GM12878 (cell line): ENCODE data around the gene ATP1B1. TPM values are rescaled to one million over a fixed set of nuclear protein-coding genes. Genes with fewer than 3 reads are reported as not detected.

Experiments
- ATAC-seq: fragments of 200-7000 bp; cut with Tn5 transposase; 3 replicates; pipeline ENCODE4 v1.9.1; 2020; ENCODE audit warnings: mild to moderate bottlenecking, moderate library complexity
- BruUV-seq: library from RNA; stranded (reverse); fragments of 400-500 nt; replicated peaks from 2 replicates; lab custom pipeline; 2021; lab: Mats Ljungman, UMichigan
- CTCF ChIA-PET: fragments of 300-600 bp; sonication (Branson Sonifier 250); formaldehyde crosslinking; extraction: SDS; loops from one replicate; lab custom pipeline; 2021; ENCODE audit warnings: inconsistent platforms; lab: Yijun Ruan, JAX
- POLR2A ChIA-PET: fragments of 350-600 bp; formaldehyde crosslinking; extraction: SDS; loops from one replicate; lab custom pipeline; 2021; ENCODE audit warnings: inconsistent platforms; lab: Charles Lee
- RAD21 ChIA-PET: fragments of 300-600 bp; sonication (Branson Sonifier 250); formaldehyde crosslinking; loops from one replicate; lab custom pipeline; 2023; ENCODE audit warnings: antibody characterized with exemption; ENCODE audit not compliant: unreplicated experiment; lab: Charles Lee
- SMC1A ChIA-PET: fragments of 300-600 bp; sonication (Branson Sonifier 250); formaldehyde crosslinking; loops from one replicate; lab custom pipeline; 2023; ENCODE audit not compliant: unreplicated experiment, uncharacterized antibody; lab: Charles Lee
- DNase-seq: peaks from one replicate; pipeline ENCODE4 v3.0.0-alpha.2; 2011; ENCODE audit warnings: low read depth, low spot score
- FAIRE-seq: peaks from 3 replicates; lab custom pipeline; 2011; peaks lifted over from hg19 to GRCh38; lab: Jason Lieb, UNC
- H2AFZ ChIP-seq: 2 replicates; pipeline ENCODE4 v1.6.0; 2011; ENCODE audit warnings: low read depth, low read length, control low read depth; ENCODE audit not compliant: control insufficient read depth
- H3K27ac ChIP-seq: 2 replicates; pipeline ENCODE4 v1.5.1; 2011; ENCODE audit warnings: control low read depth; ENCODE audit not compliant: control insufficient read depth, insufficient read depth
- H3K27me3 ChIP-seq, 2 experiments: replicated peaks in 1 of 2; 2 replicates each; pipeline versions ENCODE4 v1.6.0 to v1.6.1; 2011; ENCODE audit warnings: low read length in 1 of 2; ENCODE audit not compliant: control insufficient read depth in 2 of 2, insufficient read depth in 2 of 2
- H3K36me3 ChIP-seq, 2 experiments: 2 replicates each; pipeline ENCODE4 v1.5.1; 2011; ENCODE audit warnings: low read length in 1 of 2; ENCODE audit not compliant: control insufficient read depth in 2 of 2, insufficient read depth in 2 of 2
- H3K4me1 ChIP-seq: 2 replicates; pipeline ENCODE4 v1.6.1; 2011; ENCODE audit warnings: mild to moderate bottlenecking, low read length, moderate library complexity, mixed read lengths; ENCODE audit not compliant: control insufficient read depth, insufficient read depth
- H3K4me2 ChIP-seq: 2 replicates; pipeline ENCODE4 v1.6.0; 2011; ENCODE audit warnings: control low read depth; ENCODE audit not compliant: control insufficient read depth, insufficient read depth
- H3K4me3 ChIP-seq: fragments of 200-600 bp; sonication (generic); 2 replicates; pipeline ENCODE4 v1.5.1; 2016
- H3K79me2 ChIP-seq: 2 replicates; pipeline ENCODE4 v1.6.0; 2011; ENCODE audit warnings: low read length; ENCODE audit not compliant: control insufficient read depth, insufficient read depth
- H3K9ac ChIP-seq: 2 replicates; pipeline ENCODE4 v1.8.0; 2011; ENCODE audit warnings: low read length, control low read depth, mixed read lengths; ENCODE audit not compliant: control insufficient read depth, insufficient read depth
- H3K9me3 ChIP-seq: replicated peaks from 3 replicates; pipeline ENCODE4 v1.5.1; 2011; ENCODE audit warnings: mild to moderate bottlenecking, low read length; ENCODE audit not compliant: control insufficient read depth, insufficient read depth
- H4K20me1 ChIP-seq: 2 replicates; pipeline ENCODE4 v1.6.0; 2011; ENCODE audit not compliant: control insufficient read depth, insufficient read depth
- CREB1 ChIP-seq: IDR thresholded peaks from 2 replicates; pipeline ENCODE4 v1.6.1; 2012; ENCODE audit warnings: low read depth, mild to moderate bottlenecking, inconsistent platforms
- EED ChIP-seq: sonication (generic); IDR thresholded peaks from 2 replicates; pipeline ENCODE4 v1.6.1; 2016; ENCODE audit warnings: antibody characterized with exemption, low read depth
- HSF1 ChIP-seq: fragments of 150-350 bp; IDR thresholded peaks from 2 replicates; pipeline ENCODE4 v1.6.1; 2014; ENCODE audit warnings: mild to moderate bottlenecking, low read depth, low read length
- MXI1 ChIP-seq: fragments of 150-350 bp; IDR thresholded peaks from 2 replicates; pipeline ENCODE4 v1.6.1; 2011; ENCODE audit warnings: low read depth, mild to moderate bottlenecking, inconsistent platforms, low read length, improper control_type of control experiment
- NFYB ChIP-seq: IDR thresholded peaks from 2 replicates; pipeline ENCODE4 v1.6.1; 2011; ENCODE audit warnings: low read depth, mild to moderate bottlenecking, low read length, improper control_type of control experiment, moderate library complexity; ENCODE audit not compliant: insufficient read depth
- RAD51 ChIP-seq: fragments of 450-650 bp; IDR thresholded peaks from 2 replicates; pipeline ENCODE4 v1.6.1; 2016; ENCODE audit warnings: moderate library complexity, mild to moderate bottlenecking, inconsistent platforms
- SIN3A ChIP-seq: IDR thresholded peaks from 2 replicates; pipeline ENCODE4 v1.6.1; 2012; ENCODE audit warnings: low read depth, low read length, improper control_type of control experiment
- in situ Hi-C: fragments of 300-500 bp; cut with MboI; formaldehyde crosslinking; loops from 9 replicates; pipeline ENCODE4 v1.14.3; 2018; ENCODE audit warnings: mixed read lengths
- intact Hi-C: fragments of 100-400 bp; cut with micrococcal nuclease; formaldehyde crosslinking; loops from one replicate; pipeline ENCODE4 v1.14.2; 2022; ENCODE audit not compliant: unreplicated experiment
- polyA plus RNA-seq, 11 experiments: library from polyadenylated mRNA; depleted of rRNA in 4 of 11; unstranded in 6 of 11; stranded (reverse) in 5 of 11; fragments of >200 nt; fragmentation: Nextera tagmentation in 4 of 11; fragmentation: Illumina TruSeq in 1 of 11; extraction: Ambion mirVana in 4 of 11; extraction: Trizol in 1 of 11; gene quantifications; 1 replicate in 1 of 11; 2 replicates in 10 of 11; pipeline versions ENCODE4 v1.2.1 to v1.2.3, GENCODE V29; 2011 to 2016; ENCODE audit warnings: inconsistent platforms in 2 of 11, missing spikeins in 2 of 11, low read depth in 1 of 11
- total RNA-seq, 4 experiments: library from RNA; depleted of rRNA in 3 of 4; stranded (reverse); fragments of >200 nt in 3 of 4; fragmentation: Illumina TruSeq in 1 of 4; extraction: Trizol in 1 of 4; gene quantifications; 2 replicates each; pipeline versions ENCODE4 v1.2.1 to v1.2.3, GENCODE V29; 2013 to 2021

Gene ATP1B1
- total and polyA plus RNA-seq, 10 of the 15 experiments (the other 5 are each of a cell fraction or from before 2014, with no cell fraction given), result 0.84 to 14.0 (median 1.4) TPM

GRCh38 chr1:169143984-169144383 lies 37.5 kb downstream of the ATP1B1 start:
- no TSS peak for BruUV-seq
- ChIA-PET CTCF (interaction anchor here (0.6 to 1.6 kb wide), 6 partner anchors 9 to 704 kb away, joined by 3 to 5 read pairs (median 3); no protein-coding TSS in a partner anchor), SMC1A (interaction anchor here (0.6 to 1.7 kb wide), 9 partner anchors 9 to 539 kb away, joined by 3 to 6 read pairs (median 4); no protein-coding TSS in a partner anchor), POLR2A (no interaction called here)
- in situ Hi-C loops, result no loop called here
- Histone ChIP-seq H3K79me2 (no peaks in the 10 kb centered on the region), H2AFZ (no peak overlapping the region), H3K9ac (no peak overlapping the region), H3K9me3 (no peaks in the 10 kb centered on the region), H3K4me3 (no peak overlapping the region), H3K27ac (no peak overlapping the region), H3K27me3 (no peaks in the 10 kb centered on the region), H4K20me1 (no peaks in the 10 kb centered on the region)
- FAIRE-seq, result no peak
- no peak for ATAC-seq
- no peak for DNase-seq
- intact Hi-C loops, result no loop called here
- TF ChIP-seq NFYB (no peak), HSF1 (no peak), SIN3A (no peak), EED (no peak), CREB1 (no peak), RAD51 (no peak), MXI1 (no peak)
- TF ChIP-seq, all 136 proteins: peak for 0
- no peak overlapping the region for H3K4me2 ChIP-seq
- RAD21 ChIA-PET, result interaction anchor here (0.6 to 0.7 kb wide), 2 partner anchors 34 to 362 kb away, joined by 3 to 6 read pairs; no protein-coding TSS in a partner anchor
- peaks cover 3% of the 10 kb centered on the region; the same call in 1 of the 2 replicates for H3K4me1 ChIP-seq
- H3K36me3 ChIP-seq, result no peaks in the 10 kb centered on the region
